ENCODE results near the gene NUP214.
A peak's percentile ranks its signal among the peaks of the same experiment; 100 is the strongest.
"Not testable (repeated sequence)": the region's sequence is repeated elsewhere in the genome, so short reads cannot be mapped to it uniquely, and the experiment has no call there.

Gene NUP214

GRCh38 chr9:131240047-131240921, 114.9 kb downstream of the NUP214 start:
- CTCF ChIA-PET = no interaction called here

DNA sequence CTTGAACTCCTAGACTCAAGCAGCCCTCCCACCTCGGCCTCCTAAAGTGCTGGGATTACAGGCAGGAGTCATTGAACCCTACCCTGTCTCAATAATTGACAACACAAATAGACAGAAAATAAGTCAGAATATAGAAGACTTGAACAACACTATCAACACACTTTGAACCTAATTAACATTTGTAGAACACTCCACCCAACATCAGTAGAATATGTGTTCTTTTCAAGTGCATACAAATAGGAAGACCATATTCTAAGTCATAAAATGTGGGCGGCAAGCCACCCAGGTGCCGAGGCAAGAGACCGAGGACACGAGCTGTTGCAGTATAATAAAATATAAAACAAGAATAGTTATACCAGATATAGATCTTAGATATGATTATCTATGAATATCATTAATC, 118.9 kb downstream of the NUP214 start:
- DNase-seq (ENCODE audit: extremely low spot score); POLR2A ChIA-PET: not testable (repeated sequence)
- CTCF ChIA-PET = interaction anchor here (1.4 kb wide), 1 partner anchor 12 kb away, joined by 3 read pairs; no protein-coding TSS in a partner anchor

More at GRCh38 chr9:131240047-131240921, 114.9 kb downstream of the NUP214 start:
- POLR2A ChIA-PET = no interaction called here
- no peak for TF ChIP-seq CTCF (IDR thresholded peaks at IDR 0.05; ENCODE audit: control extremely low read depth, extremely low read depth, low read depth, missing control alignments)
- DNase-seq (ENCODE audit: extremely low spot score) = no peak

GRCh38 chr9:131246618-131247017, 121.2 kb downstream of the NUP214 start:
- ChIA-PET POLR2A (no interaction called here), CTCF (interaction anchor here (1.9 to 2.9 kb wide), 2 partner anchors 14 to 28 kb away, joined by 5 to 9 read pairs; no protein-coding TSS in a partner anchor)
- TF ChIP-seq CTCF (IDR thresholded peaks at IDR 0.05; ENCODE audit: control extremely low read depth, extremely low read depth, low read depth, missing control alignments) = no peak
- DNase-seq (ENCODE audit: extremely low spot score) = no peak

DNA sequence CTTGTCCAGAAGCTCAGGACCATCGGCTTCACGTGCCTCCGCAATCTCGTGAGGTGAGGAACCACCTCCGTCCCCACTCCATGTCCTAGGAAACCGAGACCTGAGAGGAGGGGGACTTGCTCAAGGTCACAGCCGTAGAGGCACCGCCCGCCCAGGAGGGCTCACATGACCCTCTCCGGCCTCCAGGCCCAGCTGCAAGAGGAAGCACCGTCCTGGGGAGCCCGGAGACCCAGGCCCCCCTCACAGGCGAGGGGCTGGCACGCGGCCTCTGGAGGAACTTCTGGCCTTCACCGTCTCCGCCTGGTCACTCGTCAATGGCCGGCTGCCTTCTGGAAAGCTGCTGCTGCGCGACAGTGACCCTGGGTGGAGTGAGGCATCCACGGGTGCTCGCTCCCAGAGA, 126.7 kb downstream of the NUP214 start:
- ChIA-PET POLR2A (no interaction called here), CTCF (interaction anchor here (0.8 to 2.1 kb wide), 8 partner anchors 14 to 85 kb away, joined by 3 to 8 read pairs (median 3); no protein-coding TSS in a partner anchor)

GRCh38 chr9:131253891-131254491, 128.6 kb downstream of the NUP214 start:
- no peak for TF ChIP-seq CTCF (IDR thresholded peaks at IDR 0.05; ENCODE audit: control extremely low read depth, extremely low read depth, low read depth, missing control alignments)
- peak; percentile 46 for DNase-seq (ENCODE audit: extremely low spot score)
- CTCF ChIA-PET = interaction anchor here (1.0 to 5.4 kb wide), 5 partner anchors 10 to 75 kb away, joined by 3 to 29 read pairs (median 4); no protein-coding TSS in a partner anchor
- POLR2A ChIA-PET = no interaction called here

More for the DNA sequence above, 126.7 kb downstream of the NUP214 start:
- no peak for DNase-seq (ENCODE audit: extremely low spot score)
- TF ChIP-seq CTCF (IDR thresholded peaks at IDR 0.05; ENCODE audit: control extremely low read depth, extremely low read depth, low read depth, missing control alignments) = no peak

DNA sequence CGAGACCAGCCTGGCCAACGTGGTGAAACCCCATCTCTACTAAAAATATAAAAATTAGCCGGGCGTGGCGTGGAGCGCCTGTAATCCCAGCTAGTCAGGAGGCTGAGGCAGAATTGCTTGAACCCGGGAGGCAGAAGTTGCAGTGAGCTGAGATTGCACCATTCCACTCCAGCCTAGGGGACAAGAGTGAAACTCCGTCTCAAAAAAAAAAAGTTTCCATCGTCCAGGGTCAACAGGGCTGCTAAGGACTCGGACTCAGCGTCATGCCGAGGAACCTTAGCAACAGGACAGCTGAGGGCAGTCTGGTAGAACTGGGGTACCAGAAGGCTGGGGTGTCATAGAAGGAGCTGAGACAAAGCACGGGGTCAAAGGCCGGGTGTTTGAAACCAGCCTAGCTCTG, 129.2 kb downstream of the NUP214 start:
- CTCF ChIA-PET = interaction anchor here (1.0 to 5.4 kb wide), 5 partner anchors 9 to 76 kb away, joined by 3 to 29 read pairs (median 4); no protein-coding TSS in a partner anchor

More for the DNA sequence above, 129.2 kb downstream of the NUP214 start:
- TF ChIP-seq CTCF (IDR thresholded peaks at IDR 0.05; ENCODE audit: control extremely low read depth, extremely low read depth, low read depth, missing control alignments) = no peak
- DNase-seq (ENCODE audit: extremely low spot score) = no peak
- POLR2A ChIA-PET = no interaction called here

All from GM10248 (cell line).